HG03060 (cell line): ENCODE results near the gene HOXA9.

Experiments
- ATAC-seq: cut with Tn5 transposase; IDR thresholded peaks from one replicate; pipeline ENCODE4 v1.9.1; 2021; ENCODE audit warnings: low read depth, moderate number of reproducible peaks; ENCODE audit not compliant: unreplicated experiment

Gene HOXA9

DNA sequence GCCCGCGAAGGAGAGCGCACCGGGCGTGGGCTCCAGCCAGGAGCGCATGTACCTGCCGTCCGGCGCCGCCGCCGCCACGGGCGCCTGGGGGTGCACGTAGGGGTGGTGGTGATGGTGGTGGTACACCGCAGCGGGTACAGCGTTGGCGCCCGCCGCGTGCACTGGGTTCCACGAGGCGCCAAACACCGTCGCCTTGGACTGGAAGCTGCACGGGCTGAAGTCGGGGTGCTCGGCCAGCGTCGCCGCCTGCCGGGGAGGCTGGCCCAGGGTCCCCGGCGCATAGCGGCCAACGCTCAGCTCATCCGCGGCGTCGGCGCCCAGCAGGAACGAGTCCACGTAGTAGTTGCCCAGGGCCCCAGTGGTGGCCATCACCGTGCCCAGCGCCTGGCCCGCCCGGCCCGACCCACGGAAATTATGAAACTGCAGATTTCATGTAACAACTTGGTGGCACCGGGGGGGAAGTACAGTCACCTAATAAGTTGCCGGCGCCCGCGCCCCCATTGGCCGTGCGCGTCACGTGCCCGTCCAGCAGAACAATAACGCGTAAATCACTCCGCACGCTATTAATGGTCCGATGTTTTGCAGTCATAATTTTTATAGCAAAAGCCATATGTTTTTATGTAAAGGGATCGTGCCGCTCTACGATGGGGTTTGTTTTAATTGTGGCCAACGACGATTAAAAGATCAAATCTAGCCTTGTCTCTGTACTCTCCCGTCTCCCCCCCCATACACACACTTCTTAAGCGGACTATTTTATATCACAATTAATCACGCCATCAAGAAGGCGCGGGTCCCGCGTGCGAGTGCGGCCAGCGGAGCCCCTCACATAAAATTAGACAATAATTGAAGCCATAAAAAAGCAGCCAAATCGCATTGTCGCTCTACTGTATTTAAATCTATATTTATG lies at the start of gene HOXA9:
Gene HOXA9 (minus strand): TSS at position 449 of the 907 bp plus-strand sequence. CDS start 80 bp downstream, at position 369.
- ATAC-seq: no peak

- no peak for ATAC-seq
These were observed 49.1 kb upstream of the HOXA9 start for GRCh38 chr7:27214239-27214950.

GRCh38 chr7:27213433-27214238 lies 48.3 kb upstream of the HOXA9 start:
- no peak for ATAC-seq

- ATAC-seq: no peak
These were observed 47.4 kb upstream of the HOXA9 start for GRCh38 chr7:27212497-27213432.

- ATAC-seq: no peak
These were observed 46.4 kb upstream of the HOXA9 start for GRCh38 chr7:27211764-27212204.

- ATAC-seq: no peak
These were observed 45.7 kb upstream of the HOXA9 start for GRCh38 chr7:27211084-27211446.

- ATAC-seq: no peak
These were observed 45.2 kb upstream of the HOXA9 start for GRCh38 chr7:27210441-27211083.

DNA sequence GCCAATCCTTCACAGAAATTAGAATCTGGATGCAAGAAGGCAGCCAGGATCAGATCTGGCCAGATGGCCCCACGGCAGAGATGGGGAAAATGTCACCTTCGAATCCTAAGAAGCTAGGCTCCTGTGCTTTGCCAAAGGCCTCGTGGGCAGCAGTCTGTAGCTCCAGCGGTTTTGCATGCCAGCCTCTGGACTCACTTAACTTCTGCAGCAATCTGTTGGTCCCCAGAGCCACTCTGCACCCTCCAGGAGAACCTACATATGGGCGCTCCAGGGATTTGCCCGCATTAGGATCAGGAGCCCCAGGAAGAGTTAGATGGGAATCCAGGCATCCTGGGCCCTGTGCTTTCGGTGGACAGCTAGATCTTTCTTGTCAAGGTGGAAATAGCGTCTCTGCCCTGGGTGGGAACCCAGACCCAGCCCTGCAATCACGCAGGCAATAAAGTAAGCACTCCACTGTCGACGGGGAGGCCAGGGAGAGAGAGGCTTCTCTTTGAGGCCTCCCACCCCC lies 44.6 kb upstream of the HOXA9 start:
- no peak for ATAC-seq

DNA sequence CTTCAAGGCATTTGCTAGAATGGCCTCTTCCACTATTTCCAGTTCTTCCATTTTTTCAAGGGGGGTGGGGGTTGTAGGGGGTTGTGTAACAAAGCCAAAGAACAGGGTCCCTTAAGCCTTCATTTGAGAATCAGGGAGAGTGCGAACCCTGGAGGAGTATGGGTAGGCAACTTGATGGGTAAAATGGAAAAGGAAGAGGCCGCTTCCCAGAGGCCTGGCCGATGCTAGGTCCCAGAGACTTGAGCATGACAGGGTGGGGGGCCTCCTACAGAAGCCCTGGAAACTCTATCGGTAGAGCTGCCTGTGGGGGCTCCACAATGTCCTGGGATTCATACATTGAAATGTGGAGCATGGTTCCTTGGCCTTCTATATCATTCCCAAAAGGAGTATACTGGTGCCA lies 43.7 kb upstream of the HOXA9 start:
- ATAC-seq: no peak

GRCh38 chr7:27207348-27207985 lies 42.1 kb upstream of the HOXA9 start:
- no peak for ATAC-seq

GRCh38 chr7:27205325-27206280 lies 40.3 kb upstream of the HOXA9 start:
- ATAC-seq: no peak

DNA sequence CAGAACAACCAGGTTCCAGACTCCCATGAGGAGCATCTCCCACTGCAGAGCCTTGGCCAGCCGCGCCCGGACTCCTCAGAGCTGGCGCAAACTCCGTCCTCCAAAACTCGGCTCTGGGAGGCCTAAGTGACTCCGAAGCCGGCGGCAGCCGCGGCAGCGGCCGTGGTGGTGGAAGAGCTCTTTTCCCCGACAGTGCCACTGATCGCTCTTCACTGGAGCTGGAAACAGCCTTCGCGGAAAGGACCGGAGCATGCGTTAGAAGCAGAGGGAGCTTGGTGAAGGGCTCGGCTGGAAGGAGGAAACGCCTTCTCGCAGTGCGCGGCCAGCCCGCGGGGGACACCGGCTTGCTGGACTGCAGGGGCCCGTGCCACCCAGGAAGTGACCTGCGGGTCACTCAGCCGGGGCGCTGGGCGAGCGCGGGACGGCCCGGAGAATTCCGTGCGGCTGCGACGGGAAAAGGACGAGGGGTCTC lies 39.5 kb upstream of the HOXA9 start:
- ATAC-seq: no peak

GRCh38 chr7:27203964-27204594 lies 38.7 kb upstream of the HOXA9 start:
- no peak for ATAC-seq

- no peak for ATAC-seq
These were observed 38.1 kb upstream of the HOXA9 start for GRCh38 chr7:27203365-27203953.

GRCh38 chr7:27202862-27203134 lies 37.5 kb upstream of the HOXA9 start:
- ATAC-seq: no peak

DNA sequence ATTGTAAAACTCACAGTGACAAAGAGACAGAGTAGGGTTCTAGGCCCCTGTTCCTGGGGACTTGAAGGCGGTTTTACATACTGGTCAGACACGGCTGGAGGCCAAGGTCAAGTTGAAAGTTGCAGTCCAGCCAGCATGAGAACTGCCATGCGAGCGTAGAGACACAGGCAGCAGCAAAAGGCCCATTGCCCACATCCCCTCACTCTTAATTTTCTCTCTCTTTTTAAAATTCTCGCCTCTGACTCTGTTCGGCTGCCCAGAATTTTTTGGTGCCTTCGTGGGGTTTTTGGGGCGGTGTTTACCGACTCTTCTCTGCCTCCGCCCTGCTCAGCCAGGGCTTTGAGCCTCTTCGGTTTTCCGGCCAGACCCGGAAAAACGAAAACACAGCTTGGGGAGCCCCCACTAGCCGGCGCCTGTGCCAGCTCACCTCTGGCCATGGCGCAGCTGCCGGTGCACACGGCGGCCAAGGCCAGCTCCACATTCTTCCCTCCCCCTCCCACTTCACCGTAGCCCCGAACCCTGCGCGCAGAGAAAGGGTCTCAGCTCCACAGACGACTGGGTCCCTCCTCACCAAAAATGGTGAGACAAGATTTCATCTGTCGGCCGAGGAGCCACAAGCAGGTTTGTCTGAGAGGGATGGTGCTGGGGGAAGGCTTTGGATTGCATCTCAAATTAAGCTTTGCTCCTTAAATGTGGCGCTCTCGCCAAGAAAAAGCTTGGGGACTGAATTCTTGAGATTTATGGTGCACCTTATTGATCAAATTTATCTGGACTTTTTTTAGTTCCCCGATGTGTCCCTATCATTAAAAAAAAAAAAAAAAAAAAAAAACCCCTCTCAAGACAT lies 36.9 kb upstream of the HOXA9 start:
- ATAC-seq: no peak
